HG03039 (cell line): Measurements from ENCODE around the gene SMO.

Experiments
- ATAC-seq: cut with Tn5 transposase; IDR thresholded peaks from one replicate; pipeline ENCODE4 v1.9.1; 2021; ENCODE audit warnings: mild to moderate bottlenecking, moderate library complexity; ENCODE audit not compliant: unreplicated experiment

The SMO gene

GRCh38 chr7:129188372-129188891, at the start of gene SMO:
Gene SMO (plus strand): TSS chr7:129188633. CDS start chr7:129189152, 519 bp downstream.
- ATAC-seq = no peak

- ATAC-seq = no peak
These were observed 44.7 kb upstream of the SMO start for GRCh38 chr7:129143724-129144094.

- peak; percentile 72 for ATAC-seq
These were observed 44.2 kb upstream of the SMO start, which contains the start of gene TSPAN33 for GRCh38 chr7:129144095-129144833. Gene TSPAN33 (plus strand): TSS chr7:129144707. CDS start chr7:129144981, 274 bp downstream.

- peak; percentile 9 for ATAC-seq
These were observed 43.4 kb upstream of the SMO start for GRCh38 chr7:129144834-129145668.

- peak; percentile 55 for ATAC-seq
These were observed 42.0 kb upstream of the SMO start for GRCh38 chr7:129146237-129146979.

GRCh38 chr7:129147731-129148130, 40.7 kb upstream of the SMO start:
- no peak for ATAC-seq

- ATAC-seq = no peak
These were observed 38.9 kb upstream of the SMO start for GRCh38 chr7:129149511-129149910.

GRCh38 chr7:129150199-129150996, 38.0 kb upstream of the SMO start:
- no peak for ATAC-seq

GRCh38 chr7:129157651-129158050, 30.8 kb upstream of the SMO start:
- no peak for ATAC-seq

- no peak for ATAC-seq
These were observed 28.9 kb upstream of the SMO start for GRCh38 chr7:129159539-129159938.

GRCh38 chr7:129160161-129160905, 28.1 kb upstream of the SMO start:
- ATAC-seq = no peak

GRCh38 chr7:129161524-129162225, 26.8 kb upstream of the SMO start:
- no peak for ATAC-seq

GRCh38 chr7:129162732-129163131, 25.7 kb upstream of the SMO start:
- no peak for ATAC-seq

- no peak for ATAC-seq
These were observed 24.4 kb upstream of the SMO start for GRCh38 chr7:129163875-129164544.

GRCh38 chr7:129166745-129167144, 21.7 kb upstream of the SMO start:
- no peak for ATAC-seq

GRCh38 chr7:129167817-129168216, 20.6 kb upstream of the SMO start:
- ATAC-seq = no peak

- ATAC-seq = no peak
These were observed 20.0 kb upstream of the SMO start for GRCh38 chr7:129168231-129169021.
